Smooth muscle cell of the brain vasculature (primary cell): ENCODE measurements around the gene ABCC8.

ENCODE experiments used
- DNase-seq: peaks from one replicate; pipeline ENCODE4 v3.0.0-alpha.2; 2012; ENCODE audit warnings: low read depth, low spot score

ABCC8 gene

GRCh38 chr11:17506314-17506713 lies 29.7 kb upstream of the ABCC8 start:
- no peak for DNase-seq

- DNase-seq: no peak
These were observed 28.5 kb upstream of the ABCC8 start for GRCh38 chr11:17505146-17505545.

- DNase-seq: peak; percentile 21
These were observed 27.9 kb upstream of the ABCC8 start for GRCh38 chr11:17504330-17505107.

GRCh38 chr11:17502630-17503029 lies 26.0 kb upstream of the ABCC8 start:
- DNase-seq: no peak

GRCh38 chr11:17500673-17501072 lies 24.0 kb upstream of the ABCC8 start:
- DNase-seq: no peak

- no peak for DNase-seq
These were observed 21.8 kb upstream of the ABCC8 start for GRCh38 chr11:17498475-17498874.

- DNase-seq: no peak
These were observed 21.4 kb upstream of the ABCC8 start for GRCh38 chr11:17498058-17498457.

- no peak for DNase-seq
These were observed 19.8 kb upstream of the ABCC8 start for GRCh38 chr11:17496406-17496805.

- no peak for DNase-seq
These were observed 17.4 kb upstream of the ABCC8 start for GRCh38 chr11:17494019-17494418.

- no peak for DNase-seq
These were observed 14.3 kb upstream of the ABCC8 start for GRCh38 chr11:17490938-17491337.

GRCh38 chr11:17490232-17490631 lies 13.6 kb upstream of the ABCC8 start:
- no peak for DNase-seq

GRCh38 chr11:17489751-17490150 lies 13.1 kb upstream of the ABCC8 start:
- no peak for DNase-seq

GRCh38 chr11:17488563-17488962 lies 11.9 kb upstream of the ABCC8 start:
- DNase-seq: no peak

GRCh38 chr11:17486646-17487045 lies 10.0 kb upstream of the ABCC8 start:
- no peak for DNase-seq

- DNase-seq: no peak
These were observed 6.9 kb upstream of the ABCC8 start for GRCh38 chr11:17483505-17483904.

- DNase-seq: no peak
These were observed 5.3 kb upstream of the ABCC8 start for GRCh38 chr11:17481905-17482304.

GRCh38 chr11:17479284-17480214 lies 2.9 kb upstream of the ABCC8 start:
- no peak for DNase-seq

GRCh38 chr11:17478070-17478469 lies 1.4 kb upstream of the ABCC8 start:
- no peak for DNase-seq

- no peak for DNase-seq
These were observed 716 bp upstream of the ABCC8 start for GRCh38 chr11:17477361-17477760.

- DNase-seq: no peak
These were observed 364 bp upstream of the ABCC8 start for GRCh38 chr11:17477084-17477333.

GRCh38 chr11:17475666-17476316 lies 854 bp downstream of the ABCC8 start:
- no peak for DNase-seq

- DNase-seq: no peak
These were observed 3.4 kb downstream of the ABCC8 start for GRCh38 chr11:17473071-17473744.
